IPS DF 4.7 (cell line): ENCODE measurements around the gene FAM171A1.
"Not testable (repeated sequence)": the region's sequence is repeated elsewhere in the genome, so short reads cannot be mapped to it uniquely, and the experiment has no call there.

ENCODE experiments used
- DNase-seq: peaks from one replicate; pipeline ENCODE4 v3.0.0-alpha.2; 2013; ENCODE audit warnings: low spot score; ENCODE audit errors: extremely low read depth

Gene FAM171A1

GRCh38 chr10:15370856-15371701 lies at the start of gene FAM171A1:
FAM171A1 (minus strand) TSS chr10:15371289; CDS start chr10:15371052, 237 bp downstream.
- no peak for DNase-seq

GRCh38 chr10:15420858-15421257 lies 49.8 kb upstream of the FAM171A1 start:
- DNase-seq: no peak

GRCh38 chr10:15419279-15419874 lies 48.3 kb upstream of the FAM171A1 start:
- DNase-seq: no peak

GRCh38 chr10:15416034-15416433 lies 44.9 kb upstream of the FAM171A1 start:
- DNase-seq: no peak

- DNase-seq: no peak
Observed at GRCh38 chr10:15411010-15411409, 39.9 kb upstream of the FAM171A1 start.

- not testable (repeated sequence) for DNase-seq
Observed at GRCh38 chr10:15409350-15409749, 38.3 kb upstream of the FAM171A1 start.

- DNase-seq: no peak
Observed at GRCh38 chr10:15408557-15408956, 37.5 kb upstream of the FAM171A1 start.

- no peak for DNase-seq
Observed at GRCh38 chr10:15405319-15405718, 34.2 kb upstream of the FAM171A1 start.

GRCh38 chr10:15401382-15401781 lies 30.3 kb upstream of the FAM171A1 start:
- no peak for DNase-seq

- DNase-seq: not testable (repeated sequence)
Observed at GRCh38 chr10:15400461-15400860, 29.4 kb upstream of the FAM171A1 start.

GRCh38 chr10:15399060-15399661 lies 28.1 kb upstream of the FAM171A1 start:
- no peak for DNase-seq

GRCh38 chr10:15395935-15396334 lies 24.8 kb upstream of the FAM171A1 start:
- DNase-seq: no peak

GRCh38 chr10:15393139-15393825 lies 22.2 kb upstream of the FAM171A1 start:
- no peak for DNase-seq

- DNase-seq: no peak
Observed at GRCh38 chr10:15391491-15391890, 20.4 kb upstream of the FAM171A1 start.

GRCh38 chr10:15388172-15388571 lies 17.1 kb upstream of the FAM171A1 start:
- DNase-seq: not testable (repeated sequence)

- no peak for DNase-seq
Observed at GRCh38 chr10:15387021-15387420, 15.9 kb upstream of the FAM171A1 start.

- no peak for DNase-seq
Observed at GRCh38 chr10:15385552-15386455, 14.7 kb upstream of the FAM171A1 start.

- no peak for DNase-seq
Observed at GRCh38 chr10:15381420-15381819, 10.3 kb upstream of the FAM171A1 start.

GRCh38 chr10:15379078-15379477 lies 8.0 kb upstream of the FAM171A1 start:
- no peak for DNase-seq

- no peak for DNase-seq
Observed at GRCh38 chr10:15378569-15378968, 7.5 kb upstream of the FAM171A1 start.

GRCh38 chr10:15374566-15374965 lies 3.5 kb upstream of the FAM171A1 start:
- no peak for DNase-seq
